Ishikawa (cell line): ENCODE measurements around the gene SAMHD1.

Source experiments
- CEBPB ChIP-seq: IDR thresholded peaks from 2 replicates; pipeline ENCODE4 v1.6.1; 2012
- CREB1 ChIP-seq: IDR thresholded peaks from 2 replicates; pipeline ENCODE4 v1.6.1; 2012; ENCODE audit warnings: low read depth
- EGR1 ChIP-seq: IDR thresholded peaks from 2 replicates; pipeline ENCODE4 v1.6.1; 2012
- EP300 ChIP-seq: IDR thresholded peaks from 2 replicates; pipeline ENCODE4 v1.6.1; 2012; ENCODE audit warnings: borderline replicate concordance
- FOXM1 ChIP-seq: IDR thresholded peaks from 2 replicates; pipeline ENCODE4 v1.6.1; 2012; ENCODE audit warnings: low read depth, borderline replicate concordance
- MAX ChIP-seq: IDR thresholded peaks from 2 replicates; pipeline ENCODE4 v1.6.1; 2012
- NFIC ChIP-seq: IDR thresholded peaks from 2 replicates; pipeline ENCODE4 v1.6.1; 2012
- RAD21 ChIP-seq: IDR thresholded peaks from 2 replicates; pipeline ENCODE4 v1.6.1; 2012; ENCODE audit warnings: low read depth
- REST ChIP-seq: IDR thresholded peaks from 2 replicates; pipeline ENCODE4 v1.6.1; 2012; ENCODE audit warnings: low read depth, mild to moderate bottlenecking
- TAF1 ChIP-seq: IDR thresholded peaks from 2 replicates; pipeline ENCODE4 v1.6.1; 2012; ENCODE audit warnings: low read depth, mild to moderate bottlenecking
- TCF12 ChIP-seq: IDR thresholded peaks from 2 replicates; pipeline ENCODE4 v1.6.1; 2012; ENCODE audit warnings: low read depth
- TEAD4 ChIP-seq: IDR thresholded peaks from 2 replicates; pipeline ENCODE4 v1.6.1; 2012
- USF1 ChIP-seq: IDR thresholded peaks from 2 replicates; pipeline ENCODE4 v1.6.1; 2012
- YY1 ChIP-seq: IDR thresholded peaks from 2 replicates; pipeline ENCODE4 v1.6.1; 2012; ENCODE audit warnings: low read depth
- ZBTB7A ChIP-seq: IDR thresholded peaks from 2 replicates; pipeline ENCODE4 v1.6.1; 2012; ENCODE audit warnings: low read depth

SAMHD1 gene

GRCh38 chr20:36927704-36928103, 23.8 kb downstream of the SAMHD1 start:
- no peak for TF ChIP-seq ZBTB7A
- TF ChIP-seq REST: no peak
- no peak for TF ChIP-seq MAX
- no peak for TF ChIP-seq TCF12
- TF ChIP-seq NFIC: no peak
- TF ChIP-seq EGR1: no peak
- no peak for TF ChIP-seq USF1
- no peak for TF ChIP-seq EP300
- no peak for TF ChIP-seq FOXM1
- no peak for TF ChIP-seq TAF1
- TF ChIP-seq CEBPB: no peak
- no peak for TF ChIP-seq TEAD4
- TF ChIP-seq YY1: no peak
- TF ChIP-seq CREB1: no peak
- no peak for TF ChIP-seq RAD21

GRCh38 chr20:36926653-36927200, 24.8 kb downstream of the SAMHD1 start:
- no peak for TF ChIP-seq EGR1

GRCh38 chr20:36925234-36925633, 26.3 kb downstream of the SAMHD1 start:
- TF ChIP-seq YY1 (no peak), TEAD4 (no peak), MAX (no peak), USF1 (no peak), TAF1 (no peak), ZBTB7A (no peak), RAD21 (no peak), TCF12 (no peak), NFIC (no peak), CREB1 (no peak), FOXM1 (no peak)

GRCh38 chr20:36924167-36925045, 27.1 kb downstream of the SAMHD1 start:
- TF ChIP-seq EGR1: no peak
- TF ChIP-seq FOXM1: no peak
- TF ChIP-seq MAX: no peak
- no peak for TF ChIP-seq USF1

GRCh38 chr20:36920334-36920730, 31.2 kb downstream of the SAMHD1 start:
- TF ChIP-seq YY1: no peak
- no peak for TF ChIP-seq USF1
- TF ChIP-seq FOXM1: no peak
- TF ChIP-seq EP300: no peak
- no peak for TF ChIP-seq RAD21
- no peak for TF ChIP-seq NFIC
- TF ChIP-seq ZBTB7A: no peak

GRCh38 chr20:36919715-36920333, 31.7 kb downstream of the SAMHD1 start:
- TF ChIP-seq CREB1 (no peak), CEBPB (no peak), RAD21 (peak; percentile 76), MAX (no peak), YY1 (no peak), REST (no peak), NFIC (no peak), USF1 (0 out of 2 replicates have a peak, but pooled peaks have one; percentile 28), TCF12 (no peak), FOXM1 (no peak), TEAD4 (no peak), TAF1 (no peak), ZBTB7A (no peak), EGR1 (no peak)
